Ishikawa (cell line): Measurements from ENCODE around the gene DNAJC15.

ENCODE experiments used
- CEBPB ChIP-seq: IDR thresholded peaks from 2 replicates; pipeline ENCODE4 v1.6.1; 2012
- CREB1 ChIP-seq: IDR thresholded peaks from 2 replicates; pipeline ENCODE4 v1.6.1; 2012; ENCODE audit warnings: low read depth
- EGR1 ChIP-seq: IDR thresholded peaks from 2 replicates; pipeline ENCODE4 v1.6.1; 2012
- EP300 ChIP-seq: IDR thresholded peaks from 2 replicates; pipeline ENCODE4 v1.6.1; 2012; ENCODE audit warnings: borderline replicate concordance
- FOXM1 ChIP-seq: IDR thresholded peaks from 2 replicates; pipeline ENCODE4 v1.6.1; 2012; ENCODE audit warnings: low read depth, borderline replicate concordance
- MAX ChIP-seq: IDR thresholded peaks from 2 replicates; pipeline ENCODE4 v1.6.1; 2012
- NFIC ChIP-seq: IDR thresholded peaks from 2 replicates; pipeline ENCODE4 v1.6.1; 2012
- RAD21 ChIP-seq: IDR thresholded peaks from 2 replicates; pipeline ENCODE4 v1.6.1; 2012; ENCODE audit warnings: low read depth
- REST ChIP-seq: IDR thresholded peaks from 2 replicates; pipeline ENCODE4 v1.6.1; 2012; ENCODE audit warnings: low read depth, mild to moderate bottlenecking
- TAF1 ChIP-seq: IDR thresholded peaks from 2 replicates; pipeline ENCODE4 v1.6.1; 2012; ENCODE audit warnings: low read depth, mild to moderate bottlenecking
- TCF12 ChIP-seq: IDR thresholded peaks from 2 replicates; pipeline ENCODE4 v1.6.1; 2012; ENCODE audit warnings: low read depth
- TEAD4 ChIP-seq: IDR thresholded peaks from 2 replicates; pipeline ENCODE4 v1.6.1; 2012
- USF1 ChIP-seq: IDR thresholded peaks from 2 replicates; pipeline ENCODE4 v1.6.1; 2012
- YY1 ChIP-seq: IDR thresholded peaks from 2 replicates; pipeline ENCODE4 v1.6.1; 2012; ENCODE audit warnings: low read depth
- ZBTB7A ChIP-seq: IDR thresholded peaks from 2 replicates; pipeline ENCODE4 v1.6.1; 2012; ENCODE audit warnings: low read depth

Gene DNAJC15

GRCh38 chr13:43058318-43058674, 34.9 kb downstream of the DNAJC15 start:
- TF ChIP-seq TCF12 (0 out of 2 replicates have a peak, but pooled peaks have one; percentile 18), REST (no peak), MAX (peak; percentile 52), TEAD4 (peak; percentile 31), ZBTB7A (no peak), FOXM1 (no peak), EP300 (no peak), EGR1 (no peak), CEBPB (no peak), CREB1 (no peak), USF1 (no peak), YY1 (no peak), TAF1 (no peak), RAD21 (no peak), NFIC (no peak)

- TF ChIP-seq MAX (no peak), ZBTB7A (no peak), EP300 (no peak), FOXM1 (no peak), REST (no peak), CEBPB (no peak), TEAD4 (no peak)
These were observed 35.4 kb downstream of the DNAJC15 start for GRCh38 chr13:43058831-43059230.

- TF ChIP-seq RAD21 (no peak), EGR1 (no peak), NFIC (no peak), TEAD4 (no peak), YY1 (no peak), CEBPB (no peak), MAX (no peak), TCF12 (no peak), ZBTB7A (no peak), REST (no peak), TAF1 (no peak), FOXM1 (no peak), CREB1 (no peak), EP300 (no peak), USF1 (no peak)
These were observed 38.3 kb downstream of the DNAJC15 start for GRCh38 chr13:43061496-43062280.

GRCh38 chr13:43071824-43072223, 48.4 kb downstream of the DNAJC15 start:
- no peak for TF ChIP-seq NFIC
- TF ChIP-seq FOXM1, result no peak
- no peak for TF ChIP-seq TEAD4
- no peak for TF ChIP-seq USF1
- no peak for TF ChIP-seq MAX
- no peak for TF ChIP-seq REST
- TF ChIP-seq CREB1, result no peak
- TF ChIP-seq TAF1, result no peak
- no peak for TF ChIP-seq EGR1
- no peak for TF ChIP-seq RAD21
- TF ChIP-seq EP300, result no peak
- no peak for TF ChIP-seq YY1
